ENCODE results near the gene BMX.

DNA sequence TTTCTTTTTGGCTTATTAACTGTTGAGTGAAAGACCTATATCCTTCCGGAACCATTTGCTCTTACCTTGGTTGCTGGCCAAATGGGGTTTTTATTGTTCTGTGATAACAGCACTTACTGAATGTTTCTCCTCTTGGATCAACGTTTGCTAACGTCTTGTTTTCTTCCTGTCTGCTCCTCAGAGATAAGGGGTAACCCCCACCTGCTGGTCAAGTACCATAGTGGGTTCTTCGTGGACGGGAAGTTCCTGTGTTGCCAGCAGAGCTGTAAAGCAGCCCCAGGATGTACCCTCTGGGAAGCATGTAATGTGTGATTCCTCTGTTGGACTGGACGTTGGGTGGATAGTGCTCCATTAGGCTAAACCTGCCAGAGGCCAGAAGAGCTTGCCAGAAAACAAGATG is 15.3 kb downstream of the BMX start:
- TF ChIP-seq, protein P1, sequence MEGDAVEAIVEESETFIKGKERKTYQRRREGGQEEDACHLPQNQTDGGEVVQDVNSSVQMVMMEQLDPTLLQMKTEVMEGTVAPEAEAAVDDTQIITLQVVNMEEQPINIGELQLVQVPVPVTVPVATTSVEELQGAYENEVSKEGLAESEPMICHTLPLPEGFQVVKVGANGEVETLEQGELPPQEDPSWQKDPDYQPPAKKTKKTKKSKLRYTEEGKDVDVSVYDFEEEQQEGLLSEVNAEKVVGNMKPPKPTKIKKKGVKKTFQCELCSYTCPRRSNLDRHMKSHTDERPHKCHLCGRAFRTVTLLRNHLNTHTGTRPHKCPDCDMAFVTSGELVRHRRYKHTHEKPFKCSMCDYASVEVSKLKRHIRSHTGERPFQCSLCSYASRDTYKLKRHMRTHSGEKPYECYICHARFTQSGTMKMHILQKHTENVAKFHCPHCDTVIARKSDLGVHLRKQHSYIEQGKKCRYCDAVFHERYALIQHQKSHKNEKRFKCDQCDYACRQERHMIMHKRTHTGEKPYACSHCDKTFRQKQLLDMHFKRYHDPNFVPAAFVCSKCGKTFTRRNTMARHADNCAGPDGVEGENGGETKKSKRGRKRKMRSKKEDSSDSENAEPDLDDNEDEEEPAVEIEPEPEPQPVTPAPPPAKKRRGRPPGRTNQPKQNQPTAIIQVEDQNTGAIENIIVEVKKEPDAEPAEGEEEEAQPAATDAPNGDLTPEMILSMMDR (IDR thresholded peaks at IDR 0.05) = no peak
- TF ChIP-seq POLR2A (IDR thresholded peaks at IDR 0.05) = no peak

Data from body of pancreas (tissue), 4 donors.